D721Med (cell line): ENCODE data around the gene TENM4.

Source experiments
- DNase-seq: peaks from one replicate; pipeline ENCODE4 v3.0.0; 2011; ENCODE audit warnings: low spot score; ENCODE audit not compliant: insufficient read length
- FAIRE-seq: peaks from 2 replicates; lab custom pipeline; 2011; peaks lifted over from hg19 to GRCh38; lab: Jason Lieb, UNC
- CTCF ChIP-seq: IDR thresholded peaks from 2 replicates; pipeline ENCODE4 v1.5.1; 2012; ENCODE audit warnings: mild to moderate bottlenecking, control low read depth; ENCODE audit not compliant: insufficient read depth; ENCODE audit errors: missing control alignments

The TENM4 gene

GRCh38 chr11:79392161-79392560 lies 48.7 kb downstream of the TENM4 start:
- FAIRE-seq (no peak), DNase-seq (no peak)
- TF ChIP-seq CTCF: no peak

- DNase-seq (no peak), FAIRE-seq (no peak)
- TF ChIP-seq CTCF: no peak
Observed at GRCh38 chr11:79390923-79391322, 49.9 kb downstream of the TENM4 start.

DNA sequence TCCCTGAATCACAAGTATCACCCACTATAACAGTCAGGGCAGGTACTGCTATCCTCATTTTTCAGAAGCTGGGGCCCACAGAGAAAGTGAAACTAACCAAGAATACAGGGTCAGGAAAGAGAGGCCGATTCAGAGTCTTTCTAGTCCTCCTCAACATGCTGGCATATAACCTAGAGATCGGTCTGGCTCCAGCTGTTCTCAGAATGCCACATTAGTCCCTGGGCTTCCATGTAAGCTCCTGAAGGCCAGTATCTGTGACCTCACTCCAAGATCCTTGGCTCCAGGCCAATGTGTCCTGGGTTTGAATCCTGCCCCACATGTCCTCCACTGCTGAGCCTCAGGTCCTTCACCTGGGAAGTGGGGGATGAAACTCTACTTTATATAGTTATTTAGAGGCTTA lies 50.4 kb downstream of the TENM4 start:
- DNase-seq (no peak), FAIRE-seq (no peak)
- TF ChIP-seq CTCF: no peak

GRCh38 chr11:79388201-79388600 lies 52.6 kb downstream of the TENM4 start:
- FAIRE-seq: no peak
- no peak for TF ChIP-seq CTCF
- no peak for DNase-seq

- no peak for DNase-seq
- TF ChIP-seq CTCF: no peak
- FAIRE-seq: no peak
Observed at GRCh38 chr11:79383874-79384273, 57.0 kb downstream of the TENM4 start.

- no peak for TF ChIP-seq CTCF
- DNase-seq (no peak), FAIRE-seq (no peak)
Observed at GRCh38 chr11:79382301-79383050, 58.4 kb downstream of the TENM4 start.

GRCh38 chr11:79381036-79381435 lies 59.8 kb downstream of the TENM4 start:
- no peak for DNase-seq
- FAIRE-seq: no peak
- TF ChIP-seq CTCF: no peak
